HG02970 (cell line): ENCODE data around the gene IKZF4.
A peak's percentile ranks its signal among the peaks of the same experiment; 100 is the strongest.
"Not testable (repeated sequence)": the region's sequence is repeated elsewhere in the genome, so short reads cannot be mapped to it uniquely, and the experiment has no call there.

Experiments used
- ATAC-seq: cut with Tn5 transposase; IDR thresholded peaks from one replicate; pipeline ENCODE4 v1.9.1; 2021; ENCODE audit warnings: mild to moderate bottlenecking, moderate library complexity, moderate number of reproducible peaks; ENCODE audit not compliant: unreplicated experiment, low FRiP score

The IKZF4 gene

DNA sequence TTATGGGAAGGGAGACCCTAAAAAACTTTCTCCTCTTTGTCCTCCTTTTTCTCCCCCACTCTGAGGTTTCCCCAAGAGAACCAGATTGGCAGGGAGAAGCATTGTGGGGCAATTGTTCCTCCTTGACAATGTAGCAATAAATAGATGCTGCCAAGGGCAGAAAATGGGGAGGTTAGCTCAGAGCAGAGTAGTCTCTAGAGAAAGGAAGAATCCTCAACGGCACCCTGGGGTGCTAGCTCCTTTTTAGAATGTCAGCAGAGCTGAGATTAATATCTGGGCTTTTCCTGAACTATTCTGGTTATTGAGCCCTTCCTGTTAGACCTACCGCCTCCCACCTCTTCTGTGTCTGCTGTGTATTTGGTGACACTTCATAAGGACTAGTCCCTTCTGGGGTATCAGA lies 16.3 kb downstream of the IKZF4 start:
- no peak for ATAC-seq

DNA sequence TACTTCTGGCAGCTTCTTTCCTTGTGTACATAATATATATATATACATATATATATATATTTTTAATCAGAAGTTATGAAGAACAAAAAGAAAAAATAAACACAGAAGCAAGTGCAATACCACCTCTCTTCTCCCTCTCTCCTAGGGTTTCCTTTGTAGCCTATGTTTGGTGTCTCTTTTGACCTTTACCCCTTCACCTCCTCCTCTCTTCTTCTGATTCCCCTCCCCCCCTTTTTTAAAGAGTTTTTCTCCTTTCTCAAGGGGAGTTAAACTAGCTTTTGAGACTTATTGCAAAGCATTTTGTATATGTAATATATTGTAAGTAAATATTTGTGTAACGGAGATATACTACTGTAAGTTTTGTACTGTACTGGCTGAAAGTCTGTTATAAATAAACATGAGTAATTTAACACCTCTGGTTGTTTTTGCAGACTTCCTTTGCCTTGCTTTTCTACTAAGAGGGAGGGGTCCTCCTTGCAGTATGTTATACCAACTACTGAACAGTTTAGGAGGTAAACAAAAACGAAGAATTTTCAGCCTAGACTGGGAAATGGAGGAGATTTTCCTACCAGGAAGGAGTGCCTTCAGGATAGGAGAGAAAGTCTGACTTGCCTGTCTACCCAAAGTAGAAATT lies 17.3 kb downstream of the IKZF4 start:
- ATAC-seq, result no peak

GRCh38 chr12:56040151-56040550 lies 19.3 kb downstream of the IKZF4 start:
- ATAC-seq, result no peak

GRCh38 chr12:56040963-56041551 lies 20.2 kb downstream of the IKZF4 start:
- no peak for ATAC-seq

GRCh38 chr12:56041552-56042429 lies 20.9 kb downstream of the IKZF4 start, which contains the start of gene RPS26:
RPS26 (plus strand) TSS chr12:56041918; CDS start chr12:56042167, 249 bp downstream.
- ATAC-seq, result peak; percentile 95

DNA sequence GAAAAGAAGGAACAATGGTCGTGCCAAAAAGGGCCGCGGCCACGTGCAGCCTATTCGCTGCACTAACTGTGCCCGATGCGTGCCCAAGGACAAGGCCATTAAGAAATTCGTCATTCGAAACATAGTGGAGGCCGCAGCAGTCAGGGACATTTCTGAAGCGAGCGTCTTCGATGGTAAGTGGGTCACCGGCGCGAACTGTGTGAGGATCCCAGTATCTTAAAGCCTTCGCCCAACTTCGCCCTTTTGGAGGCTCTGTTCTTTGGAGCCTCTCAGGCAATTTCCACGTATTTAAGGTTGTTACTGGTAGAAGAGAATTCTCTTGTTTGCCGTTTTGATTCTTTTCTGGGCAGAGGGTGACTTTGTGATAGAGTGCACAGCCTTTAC lies 21.6 kb downstream of the IKZF4 start:
- not testable (repeated sequence) for ATAC-seq

- ATAC-seq, result no peak
Measured at GRCh38 chr12:56042843-56043242, 22.0 kb downstream of the IKZF4 start.

DNA sequence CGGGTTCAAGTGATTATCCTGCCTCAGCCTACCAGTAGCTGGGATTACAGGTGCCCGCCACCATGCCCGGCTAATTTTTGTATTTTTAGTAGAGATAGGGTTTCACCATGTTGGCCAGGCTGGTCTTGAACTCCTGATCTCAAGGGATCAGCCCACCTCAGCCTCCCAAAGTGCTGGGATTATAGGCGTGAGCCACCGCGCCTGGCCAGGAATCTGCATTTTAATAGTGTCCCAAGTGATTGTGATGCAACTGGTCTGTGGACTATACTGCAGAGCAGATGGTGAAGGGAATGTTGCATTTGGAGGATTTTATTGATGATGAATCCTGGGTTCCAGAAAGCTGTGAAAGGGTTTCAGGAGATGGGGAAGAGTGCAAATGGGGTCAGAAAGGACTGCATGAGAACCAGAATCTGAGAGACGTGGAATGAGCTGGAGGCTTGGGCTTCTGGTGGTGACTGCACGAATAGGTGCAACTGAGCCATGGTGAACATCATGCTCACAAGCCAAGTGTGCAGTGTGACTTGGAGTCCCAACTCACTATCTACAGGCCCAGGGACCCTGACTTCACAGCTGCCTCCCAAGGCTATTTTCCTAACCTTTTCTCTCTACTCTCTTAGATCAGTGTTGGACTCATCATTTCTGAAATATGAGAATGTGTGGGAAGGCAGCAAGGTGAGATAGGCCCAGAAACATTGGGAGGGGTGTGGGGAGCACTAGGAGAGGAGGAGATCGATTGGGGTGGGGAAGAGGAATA lies 25.4 kb downstream of the IKZF4 start:
- ATAC-seq, result no peak

DNA sequence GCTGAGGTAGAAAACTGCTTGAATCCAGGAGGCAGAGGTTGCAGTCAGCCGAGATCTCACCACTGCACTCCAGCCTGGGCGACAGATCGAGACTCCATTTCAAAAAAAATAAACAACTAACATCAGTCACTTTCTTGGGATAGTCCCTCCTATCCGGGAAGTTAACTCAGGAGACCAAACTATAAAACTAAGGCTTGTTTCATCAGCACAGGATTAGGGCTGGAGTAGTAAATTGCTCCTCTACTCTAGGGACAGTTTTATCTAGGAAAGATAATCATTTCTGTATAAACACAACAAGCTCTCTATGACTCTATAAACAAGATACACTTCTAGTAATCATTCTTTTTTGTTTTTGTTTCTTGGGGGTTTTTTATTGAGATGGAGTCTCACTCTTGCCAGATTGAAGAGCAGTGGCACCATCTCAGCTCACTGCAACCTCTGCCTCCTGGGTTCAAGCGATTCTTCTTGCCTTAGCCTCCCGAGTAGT lies 32.6 kb downstream of the IKZF4 start:
- ATAC-seq, result no peak

GRCh38 chr12:56059964-56060363 lies 39.1 kb downstream of the IKZF4 start:
- not testable (repeated sequence) for ATAC-seq

- ATAC-seq, result no peak
Measured at GRCh38 chr12:56061982-56062381, 41.1 kb downstream of the IKZF4 start.

GRCh38 chr12:56062996-56063395 lies 42.2 kb downstream of the IKZF4 start:
- ATAC-seq, result no peak

DNA sequence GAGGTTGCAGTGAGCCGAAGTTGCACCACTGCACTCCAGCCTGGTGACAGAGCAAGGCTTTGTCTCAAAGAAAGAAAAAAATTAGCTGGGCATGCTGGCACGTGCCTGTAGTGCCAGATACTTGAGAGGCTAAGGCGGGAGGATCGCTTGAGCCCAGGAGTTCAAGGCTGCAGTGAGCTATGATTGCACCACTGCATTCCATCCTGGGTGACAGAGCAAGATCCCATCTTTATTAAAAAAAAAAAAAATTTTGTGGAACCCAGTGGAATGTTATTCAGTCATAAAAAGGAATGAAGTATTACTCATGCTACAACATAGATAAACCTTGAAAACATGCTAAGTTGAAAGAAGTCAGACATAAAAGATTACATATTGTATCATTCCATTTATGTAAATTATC lies 50.8 kb downstream of the IKZF4 start:
- ATAC-seq, result no peak

DNA sequence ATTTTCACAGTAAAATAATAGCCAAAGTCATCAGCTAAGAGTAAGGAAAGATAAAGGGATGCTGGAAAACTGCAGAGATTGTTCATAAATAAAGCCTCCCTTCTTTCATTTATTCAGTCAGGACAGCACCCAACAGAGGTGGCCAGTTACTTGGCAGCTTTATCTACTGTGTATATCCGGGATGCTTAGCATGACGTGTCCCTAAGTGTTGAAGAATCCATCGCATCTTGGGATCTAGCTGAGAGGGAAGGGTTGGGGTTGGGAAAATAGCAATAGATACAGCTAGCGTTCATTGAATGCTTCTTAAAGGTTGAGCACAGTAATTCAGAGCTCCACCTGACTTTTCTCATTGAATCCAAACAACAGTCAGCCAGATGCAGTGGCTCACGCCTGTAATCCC lies 53.6 kb downstream of the IKZF4 start:
- no peak for ATAC-seq

DNA sequence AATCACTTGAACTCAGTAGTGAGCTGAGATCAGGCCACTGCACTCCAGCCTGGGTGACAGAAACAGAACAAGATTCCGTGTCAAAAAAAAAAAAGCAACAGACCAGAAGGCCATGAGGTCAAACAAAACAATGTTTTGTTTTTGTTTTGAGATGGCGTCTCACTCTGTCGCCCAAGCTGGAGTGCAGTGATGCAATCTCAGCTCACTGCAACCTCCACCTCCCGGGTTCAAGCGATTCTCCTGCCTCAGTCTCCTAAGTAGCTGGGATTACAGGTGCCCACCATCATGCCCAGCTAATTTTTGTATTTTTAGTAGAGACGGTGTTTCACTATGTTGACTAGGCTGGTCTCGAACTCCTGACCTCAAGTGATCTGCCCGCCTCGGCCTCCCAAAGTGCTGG lies 57.1 kb downstream of the IKZF4 start:
- not testable (repeated sequence) for ATAC-seq

GRCh38 chr12:56078427-56078826 lies 57.6 kb downstream of the IKZF4 start:
- ATAC-seq, result no peak

DNA sequence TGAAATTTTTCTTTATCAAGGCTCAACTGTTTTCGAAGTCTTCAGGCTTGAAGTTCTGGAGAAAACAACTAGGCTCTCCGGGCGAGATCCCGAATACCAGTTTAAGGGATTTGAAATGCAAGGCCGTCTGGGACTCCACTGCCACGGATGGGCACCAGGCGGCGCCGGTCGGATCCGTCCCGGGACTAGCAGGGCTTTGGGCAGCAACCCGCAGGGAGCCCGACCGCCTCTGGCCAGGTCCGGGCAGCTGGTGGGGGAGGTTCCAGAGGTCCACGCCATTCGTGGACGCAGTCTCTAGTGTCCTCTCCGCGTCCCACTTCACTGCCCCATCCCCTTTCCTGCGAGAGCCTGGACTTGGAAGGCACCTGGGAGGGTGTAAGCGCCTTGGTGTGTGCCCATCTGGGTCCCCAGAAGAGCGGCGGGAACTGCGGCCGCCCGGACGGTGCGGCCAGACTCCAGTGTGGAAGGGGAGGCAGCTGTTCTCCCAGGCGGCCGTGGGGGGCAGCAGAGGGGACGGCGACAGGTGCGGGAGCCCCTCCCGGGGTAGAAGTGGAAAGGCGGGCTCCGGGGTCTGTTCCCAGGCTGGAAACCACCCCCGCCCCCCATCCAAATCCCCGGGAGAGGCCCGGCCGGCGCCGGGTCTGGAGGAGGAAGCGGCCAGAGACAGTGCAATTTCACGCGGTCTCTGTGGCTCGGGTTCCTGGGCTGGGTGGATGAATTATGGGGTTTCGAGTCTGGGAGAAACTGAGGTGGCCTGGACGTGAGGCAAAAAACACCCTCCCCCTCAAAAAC lies 58.3 kb downstream of the IKZF4 start:
- ATAC-seq, result no peak

- no peak for ATAC-seq
Measured at GRCh38 chr12:56079723-56080555, 59.1 kb downstream of the IKZF4 start, which contains the start of gene ERBB3. ERBB3 (plus strand) TSS chr12:56080165; CDS start chr12:56080301, 136 bp downstream.
